ENCODE measurements around the gene GGNBP2. TPM values are rescaled to one million over a fixed set of nuclear protein-coding genes. Genes with fewer than 3 reads are reported as not detected.

Gene GGNBP2
- total and polyA plus RNA-seq, 2 of the 8 experiments (the other 6 are each of a cell fraction or from before 2014, with no cell fraction given): 29.2 to 35.8 TPM

GRCh38 chr17:36501351-36501750, 43.4 kb upstream of the GGNBP2 start:
- no peaks in the 10 kb centered on the region for H3K27me3 ChIP-seq (replicated peaks in 1 of 4; ENCODE audit: control insufficient read depth in 3 of 4, extremely low read depth in 1 of 4, insufficient read depth in 3 of 4, low read length in 3 of 4)
- H2BK20ac ChIP-seq (ENCODE audit: low read length): no peak overlapping the region
- no peak overlapping the region for H2BK15ac ChIP-seq (ENCODE audit: low read length)
- ChIA-PET POLR2A (ENCODE audit: partially characterized antibody) (interaction anchor here (1.8 to 12.5 kb wide), 3 partner anchors 9 to 33 kb away, joined by 7 to 205 read pairs (median 9); partner anchors contain the start of gene MYO19), CTCF (ENCODE audit: partially characterized antibody) (no interaction called here)
- H3K18ac ChIP-seq (ENCODE audit: extremely low read depth, low read length): no peak overlapping the region
- no peak overlapping the region for H4K91ac ChIP-seq (replicated peaks; ENCODE audit: insufficient read length, low read length)
- H2AK5ac ChIP-seq (ENCODE audit: low read depth, low read length): no peak overlapping the region
- no peaks in the 10 kb centered on the region for H3K79me1 ChIP-seq (ENCODE audit: low read depth, low read length)
- H2AFZ ChIP-seq (ENCODE audit: low read length): no peak overlapping the region
- no peak overlapping the region for H3K4me3 ChIP-seq (ENCODE audit: extremely low read depth in 1 of 4, insufficient read depth in 2 of 4, low read depth in 3 of 4, low read length in 4 of 4)
- no peak for DNase-seq (ENCODE audit: low read depth in 1 of 2, low spot score in 2 of 2)
- H2BK12ac ChIP-seq (ENCODE audit: low read depth, low read length): no peak overlapping the region
- no peak overlapping the region for H3K23ac ChIP-seq (ENCODE audit: insufficient read length)
- H3K4me1 ChIP-seq (replicated peaks in 1 of 4; ENCODE audit: control insufficient read depth in 3 of 4, insufficient read depth in 4 of 4, low read length in 3 of 4): no peaks in the 10 kb centered on the region
- H3K36me3 ChIP-seq (ENCODE audit: control insufficient read depth in 2 of 4, insufficient read depth in 4 of 4, low read length in 3 of 4): peaks cover 47 to 91% (median 70%) of the 10 kb centered on the region in 4 experiments
- peaks cover 8 to 13% of the 10 kb centered on the region in 2 experiments for H4K20me1 ChIP-seq (replicated peaks in 1 of 2; ENCODE audit: control insufficient read depth in 1 of 2, insufficient read depth in 2 of 2, low read length in 2 of 2)
- H3K4ac ChIP-seq (replicated peaks; ENCODE audit: insufficient read length, low read depth, low read length): no peak overlapping the region
- H3K14ac ChIP-seq (ENCODE audit: insufficient read length): no peak overlapping the region
- no peaks in the 10 kb centered on the region for H3K79me2 ChIP-seq (ENCODE audit: control insufficient read depth in 1 of 2, insufficient read depth in 2 of 2, low read length in 2 of 2)
- H2BK5ac ChIP-seq (ENCODE audit: low read depth, low read length): no peak overlapping the region
- H3K9ac ChIP-seq (replicated peaks in 1 of 4; ENCODE audit: extremely low read depth in 1 of 4, low read depth in 3 of 4, low read length in 3 of 4): no peak overlapping the region
- H3K27ac ChIP-seq (ENCODE audit: low read depth, low read length): no peak overlapping the region
- 86% methylated on average over 3 of the region's 3 CpGs; no CpG with 5 or more reads in 1 of the 2 experiments for WGBS, 2 experiments (ENCODE audit: extremely low coverage in 1 of 2, insufficient coverage in 1 of 2, insufficient read length in 1 of 2, insufficient replicate concordance in 2 of 2, low coverage in 1 of 2, low lambda C conversion rate in 2 of 2, missing lambda C conversion rate in 1 of 2)
- H3K56ac ChIP-seq (replicated peaks; ENCODE audit: insufficient read length, low read depth, low read length): no peak overlapping the region
- H3K9me3 ChIP-seq (ENCODE audit: insufficient read depth in 2 of 2, low read depth in 1 of 2, low read length in 1 of 2): no peaks in the 10 kb centered on the region
- no peak overlapping the region for H4K5ac ChIP-seq (ENCODE audit: insufficient read length, low read depth, low read length)
- no peak overlapping the region for H2BK120ac ChIP-seq (replicated peaks; ENCODE audit: low read depth, low read length)
- peak overlapping the region; percentile 58; the same call in 1 of the 2 replicates for H4K8ac ChIP-seq (ENCODE audit: extremely low read depth, insufficient read depth, low read length)
- H3K4me2 ChIP-seq (ENCODE audit: insufficient read depth in 1 of 2, low read depth in 2 of 2, low read length in 2 of 2): no peak overlapping the region
- FAIRE-seq: no peak
- 0 out of 2 replicates have a peak, but pooled peaks cover 3% of the 10 kb centered on the region for H3K23me2 ChIP-seq (ENCODE audit: low read depth, low read length)
- TF ChIP-seq GTF2F1 (IDR thresholded peaks at IDR 0.05; ENCODE audit: borderline replicate concordance, low read depth, low read length) (no peak), PHF8 (conservative IDR thresholded peaks at IDR 0.05; ENCODE audit: low read depth, low read length) (no peak), GABPA (IDR thresholded peaks at IDR 0.05; ENCODE audit: borderline replicate concordance, insufficient read depth, low read length) (no peak), SIX5 (IDR thresholded peaks at IDR 0.05; ENCODE audit: low read depth, low read length) (no peak), SP2 (IDR thresholded peaks at IDR 0.05; ENCODE audit: low read length) (no peak), RBBP5 (IDR thresholded peaks at IDR 0.05; ENCODE audit: borderline replicate concordance, low read depth, low read length) (no peak), ATF3 (IDR thresholded peaks at IDR 0.05; ENCODE audit: insufficient read depth, low read depth, low read length) (no peak), BRCA1 (IDR thresholded peaks at IDR 0.05; ENCODE audit: low read depth, low read length) (no peak), JUN (IDR thresholded peaks at IDR 0.05; ENCODE audit: low read depth, low read length) (no peak), NRF1 (IDR thresholded peaks at IDR 0.05; ENCODE audit: low read depth, low read length) (no peak), RNF2 (IDR thresholded peaks at IDR 0.05; ENCODE audit: borderline replicate concordance, low read depth, low read length, missing control alignments, poor library complexity, severe bottlenecking) (no peak), MAFK (IDR thresholded peaks at IDR 0.05; ENCODE audit: low read depth, low read length) (no peak), NANOG (IDR thresholded peaks at IDR 0.05; ENCODE audit: insufficient read depth, low read depth, low read length, poor library complexity, severe bottlenecking) (no peak)
